GM12892 (cell line): ENCODE results near the gene RNU6-7.

Source experiments
- POLR2A ChIP-seq: IDR thresholded peaks from 2 replicates; pipeline ENCODE4 v1.6.1; 2011; ENCODE audit warnings: low read depth, low read length, control low read depth
- POLR2AphosphoS5 ChIP-seq: IDR thresholded peaks from 2 replicates; pipeline ENCODE4 v1.6.1; 2011; ENCODE audit warnings: low read depth, low read length, control low read depth
- TAF1 ChIP-seq: IDR thresholded peaks from 2 replicates; pipeline ENCODE4 v1.6.1; 2011; ENCODE audit warnings: low read depth, mild to moderate bottlenecking, control low read depth, low read length, borderline replicate concordance

DNA sequence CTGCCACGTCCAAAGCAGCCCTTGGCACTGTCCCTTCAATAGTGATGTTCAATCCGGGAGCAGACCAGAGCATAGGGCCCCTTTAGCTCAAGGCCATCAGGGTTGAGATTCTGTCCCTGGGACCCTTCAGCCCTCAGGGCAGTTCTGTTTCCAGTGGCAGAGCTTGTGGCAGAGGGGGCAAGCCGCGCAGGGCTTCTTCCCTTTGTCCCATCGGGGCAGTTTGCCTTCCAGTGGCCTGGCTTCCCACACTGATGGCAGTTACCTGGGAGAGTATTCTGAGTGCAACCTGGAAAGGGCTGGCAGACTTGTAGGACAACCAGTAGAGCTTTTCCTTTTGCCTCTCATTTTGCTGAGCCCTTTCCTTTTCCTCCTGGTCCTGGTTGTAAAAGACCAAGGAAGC lies 44.9 kb downstream of the RNU6-7 start:
- no peak for TF ChIP-seq POLR2AphosphoS5
- no peak for TF ChIP-seq POLR2A
- TF ChIP-seq TAF1: no peak
